ENCODE data around the gene FAM228B.
"Not testable (repeated sequence)": the region's sequence is repeated elsewhere in the genome, so short reads cannot be mapped to it uniquely, and the experiment has no call there.

FAM228B gene

GRCh38 chr2:24123195-24123921 lies at the start of gene FAM228B, which contains the start of gene PFN4:
TSS of gene FAM228B (plus strand) at chr2:24123469. CDS start at chr2:24124362, 893 bp downstream.
TSS of gene PFN4 (minus strand) at chr2:24123334. CDS start at chr2:24122535, 799 bp downstream.
- peak; percentile 21 to 35 for DNase-seq (ENCODE audit: low read depth in 2 of 2, low spot score in 1 of 2)

DNA sequence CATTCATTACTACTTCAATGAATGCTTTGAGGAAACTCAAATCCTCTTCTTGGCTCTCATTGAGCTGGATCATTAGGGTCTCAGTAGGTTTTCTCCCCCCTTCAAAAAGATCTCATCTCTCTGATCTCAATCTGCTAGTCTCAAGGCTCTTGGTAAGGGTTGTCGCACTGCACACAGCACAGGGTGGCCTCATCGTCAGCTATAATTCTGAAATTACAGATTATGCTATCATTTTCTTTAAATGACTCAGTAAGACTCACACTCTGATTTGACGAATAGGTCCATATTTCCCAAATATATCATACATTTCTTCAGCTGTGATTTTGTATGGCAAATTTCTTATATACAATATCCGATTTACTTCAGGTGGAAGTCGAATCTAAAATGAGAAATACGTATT lies 49.5 kb upstream of the FAM228B start:
- DNase-seq (ENCODE audit: low read depth in 2 of 2, low spot score in 1 of 2), result no peak

DNA sequence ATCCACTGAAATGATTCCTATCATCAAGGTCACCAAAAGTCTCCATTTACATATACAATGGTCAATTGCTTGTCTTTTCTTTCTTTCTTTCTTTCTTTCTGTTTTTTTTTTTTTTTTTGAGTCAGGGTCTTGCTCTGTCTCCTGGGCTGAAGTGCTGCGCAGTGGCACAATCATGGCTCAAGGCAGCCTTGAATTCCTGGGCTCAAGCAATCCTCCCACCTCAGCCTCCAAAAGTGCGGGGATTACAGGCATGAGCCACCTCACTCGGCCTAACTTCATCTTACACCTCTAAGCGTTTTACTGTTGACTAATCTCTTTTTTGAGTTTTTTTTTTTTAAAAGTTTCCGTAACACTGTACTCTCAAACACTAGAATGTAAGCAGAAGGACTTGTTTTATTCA lies 48.0 kb upstream of the FAM228B start:
- no peak for DNase-seq (ENCODE audit: low read depth in 2 of 2, low spot score in 1 of 2)

DNA sequence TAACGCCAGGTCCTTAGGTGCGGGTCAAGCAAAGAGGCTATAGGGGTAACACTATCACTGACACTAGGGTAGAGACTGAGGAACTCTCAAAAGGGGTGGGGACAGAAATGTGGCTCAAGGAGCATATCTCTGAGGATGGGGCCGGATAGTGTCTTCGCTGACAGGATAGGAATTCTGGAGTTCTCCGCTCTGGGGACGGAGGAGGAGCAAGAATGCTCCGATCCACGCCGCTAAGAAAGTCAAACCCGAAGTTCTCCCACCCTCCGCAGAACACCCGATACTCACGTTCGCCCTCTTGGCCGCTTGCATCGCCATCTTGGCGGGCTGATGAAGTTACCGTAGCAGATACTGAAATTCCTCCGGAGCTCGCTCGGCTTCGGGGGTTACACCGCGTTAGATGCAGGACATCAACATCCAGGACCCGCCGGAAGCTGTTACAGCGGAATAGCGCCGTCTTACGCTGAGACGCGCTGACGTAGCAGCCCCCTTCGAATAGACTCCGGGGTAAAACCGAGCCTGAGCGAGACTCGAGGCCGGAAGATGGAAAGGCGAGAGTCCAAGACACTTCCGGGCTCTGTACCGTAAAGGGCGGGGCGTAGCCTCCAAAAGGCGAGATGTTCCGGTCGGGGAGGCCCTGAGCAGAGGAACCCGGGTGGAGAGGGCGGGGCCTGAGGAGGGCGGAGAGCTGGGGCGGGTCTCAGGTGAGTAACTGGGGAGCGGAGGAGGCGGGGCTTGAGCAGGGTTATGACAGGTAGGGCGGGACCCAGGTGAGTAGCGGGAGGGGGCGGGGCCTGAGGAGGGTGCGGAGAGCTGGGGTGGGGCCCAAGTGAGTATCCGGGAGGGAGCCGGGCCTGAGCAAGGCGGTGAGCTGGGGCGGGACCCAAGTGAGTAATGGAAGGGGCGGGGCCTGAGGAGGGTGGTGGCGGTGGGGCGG lies 47.1 kb upstream of the FAM228B start, which contains the start of gene SF3B6:
TSS of gene SF3B6 (minus strand) at position 412 of the 934 bp plus-strand sequence. CDS start at position 315, 97 bp downstream.
- peak; percentile 97 to 99 for DNase-seq (ENCODE audit: low read depth in 2 of 2, low spot score in 1 of 2)

DNA sequence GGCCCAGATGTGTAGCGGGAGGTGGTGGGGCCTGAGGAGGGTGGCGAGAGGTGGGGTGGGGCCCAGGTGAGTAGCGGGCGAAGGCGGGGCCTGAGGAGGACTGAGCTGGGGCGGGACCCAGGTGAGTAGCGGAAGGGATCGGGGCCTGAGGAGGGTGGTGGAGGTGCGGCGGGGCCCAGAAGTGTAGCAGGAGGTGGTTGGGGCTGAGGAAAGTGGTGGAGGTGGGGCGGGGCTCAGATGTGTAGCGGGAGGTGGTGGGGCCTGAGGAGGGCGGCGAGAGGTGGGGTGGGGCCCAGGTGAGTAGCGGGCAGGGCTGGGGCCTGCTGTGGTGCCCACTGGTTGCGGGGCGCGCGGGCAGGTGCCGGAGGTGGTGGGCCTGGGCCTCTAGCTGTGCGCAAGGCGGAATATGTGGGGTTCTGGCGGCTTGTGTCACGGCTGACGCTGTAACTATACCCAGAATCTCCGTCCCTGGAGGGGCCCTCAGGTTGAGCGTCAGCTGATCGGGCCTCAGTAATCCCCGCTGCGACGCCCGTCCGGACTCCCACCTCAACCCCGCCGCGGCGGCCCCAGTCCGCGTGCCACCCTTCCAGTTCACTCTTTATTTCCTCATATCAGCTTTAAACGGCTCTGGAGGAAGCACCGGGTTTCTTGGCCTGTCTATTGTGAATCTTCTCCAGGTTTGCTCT lies 46.3 kb upstream of the FAM228B start:
- no peak for DNase-seq (ENCODE audit: low read depth in 2 of 2, low spot score in 1 of 2)

DNA sequence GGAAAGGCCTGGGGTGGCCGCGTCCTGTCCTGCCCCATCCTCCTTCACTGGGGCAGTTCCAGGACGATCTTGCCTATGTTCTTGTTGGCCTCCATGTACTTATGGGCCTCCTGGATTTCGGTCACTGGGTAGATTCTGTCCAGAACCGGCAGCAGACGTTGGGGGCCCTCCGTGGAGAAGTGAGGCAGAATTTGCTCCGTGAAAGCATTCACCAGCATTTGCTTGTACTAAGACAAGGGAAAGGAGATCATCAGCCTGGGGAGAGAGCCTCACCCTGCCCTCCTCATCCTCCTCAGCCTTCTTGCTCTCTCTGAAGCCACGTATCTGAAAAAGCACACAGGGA lies 45.8 kb upstream of the FAM228B start:
- DNase-seq (ENCODE audit: low read depth in 2 of 2, low spot score in 1 of 2), result no peak

DNA sequence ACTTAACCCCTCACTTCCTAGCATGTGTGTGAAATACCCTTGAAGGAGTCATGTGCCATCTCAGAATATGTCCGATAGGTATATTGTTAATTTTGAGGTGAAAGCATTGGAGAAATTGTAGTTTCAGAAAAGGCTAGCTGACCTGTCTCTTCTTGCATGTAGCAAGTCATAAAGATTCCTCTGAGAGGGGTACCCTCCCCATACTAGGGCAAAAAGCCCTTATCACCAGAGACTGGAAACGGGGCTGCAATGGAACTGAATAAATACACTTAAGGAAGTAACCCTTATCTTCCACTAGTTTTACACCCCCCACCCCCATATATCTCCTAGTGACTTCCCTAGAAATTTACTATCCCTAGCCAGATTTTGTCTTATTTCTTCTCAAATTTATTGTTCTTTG lies 45.4 kb upstream of the FAM228B start:
- no peak for DNase-seq (ENCODE audit: low read depth in 2 of 2, low spot score in 1 of 2)

DNA sequence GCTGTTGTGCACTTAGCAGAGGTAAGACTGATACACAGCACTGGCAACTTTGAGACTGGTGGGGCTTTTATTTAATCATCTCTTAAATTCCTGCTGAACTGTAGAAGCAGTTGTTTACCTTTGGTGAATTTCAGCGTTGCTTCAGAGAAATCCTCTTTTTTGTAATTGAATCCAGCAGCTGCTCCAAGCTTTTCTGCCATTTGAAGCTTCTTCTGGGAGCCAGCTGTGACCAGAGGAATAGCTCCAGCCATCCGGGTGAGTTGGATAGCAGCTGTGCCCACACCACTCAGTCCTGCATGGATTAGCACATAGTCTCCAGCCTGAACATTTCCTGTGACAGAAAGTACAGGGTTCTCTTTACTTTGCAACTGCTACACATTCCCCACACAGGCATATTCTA lies 42.6 kb upstream of the FAM228B start:
- DNase-seq (ENCODE audit: low read depth in 2 of 2, low spot score in 1 of 2), result no peak

DNA sequence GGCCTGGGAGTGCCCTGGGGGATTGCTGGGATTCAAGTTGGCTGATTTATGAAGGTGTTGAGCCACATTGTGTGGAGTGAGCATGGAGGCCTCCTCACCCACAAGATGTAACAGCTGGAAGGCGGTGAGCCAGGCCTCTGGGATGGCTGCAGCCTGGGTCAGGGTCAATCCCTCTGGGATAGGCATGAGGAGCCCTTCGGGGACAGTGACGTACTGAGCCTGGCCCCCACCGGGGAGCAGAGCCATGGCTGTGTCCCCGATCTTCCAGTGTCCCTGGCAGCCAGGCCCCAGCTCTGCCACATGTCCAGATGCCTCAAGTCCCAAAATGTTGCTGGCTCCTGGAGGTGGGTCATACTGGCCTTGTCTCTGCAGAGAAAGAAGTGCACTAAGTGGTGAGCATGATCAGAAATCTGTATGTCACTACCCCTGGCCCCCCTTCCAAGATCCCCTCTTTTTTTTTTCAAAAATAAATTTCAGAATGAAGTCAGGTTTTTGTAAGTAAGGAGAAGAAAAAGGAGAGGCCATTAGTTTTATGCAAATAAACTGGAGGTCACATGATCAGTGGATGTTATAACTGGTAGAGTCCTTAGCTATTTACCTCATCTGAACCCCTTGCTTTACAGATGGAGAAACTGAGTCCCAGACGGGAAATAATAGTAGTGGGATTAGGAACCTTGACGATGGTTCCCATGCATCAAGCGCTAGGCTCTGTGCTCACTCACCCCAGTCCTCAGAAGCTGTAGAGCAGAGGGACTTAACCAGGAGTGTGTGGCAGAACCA lies 40.3 kb upstream of the FAM228B start:
- no peak for DNase-seq (ENCODE audit: low read depth in 2 of 2, low spot score in 1 of 2)

GRCh38 chr2:24083567-24084385 lies 39.5 kb upstream of the FAM228B start:
- DNase-seq (ENCODE audit: low read depth in 2 of 2, low spot score in 1 of 2), result no peak

DNA sequence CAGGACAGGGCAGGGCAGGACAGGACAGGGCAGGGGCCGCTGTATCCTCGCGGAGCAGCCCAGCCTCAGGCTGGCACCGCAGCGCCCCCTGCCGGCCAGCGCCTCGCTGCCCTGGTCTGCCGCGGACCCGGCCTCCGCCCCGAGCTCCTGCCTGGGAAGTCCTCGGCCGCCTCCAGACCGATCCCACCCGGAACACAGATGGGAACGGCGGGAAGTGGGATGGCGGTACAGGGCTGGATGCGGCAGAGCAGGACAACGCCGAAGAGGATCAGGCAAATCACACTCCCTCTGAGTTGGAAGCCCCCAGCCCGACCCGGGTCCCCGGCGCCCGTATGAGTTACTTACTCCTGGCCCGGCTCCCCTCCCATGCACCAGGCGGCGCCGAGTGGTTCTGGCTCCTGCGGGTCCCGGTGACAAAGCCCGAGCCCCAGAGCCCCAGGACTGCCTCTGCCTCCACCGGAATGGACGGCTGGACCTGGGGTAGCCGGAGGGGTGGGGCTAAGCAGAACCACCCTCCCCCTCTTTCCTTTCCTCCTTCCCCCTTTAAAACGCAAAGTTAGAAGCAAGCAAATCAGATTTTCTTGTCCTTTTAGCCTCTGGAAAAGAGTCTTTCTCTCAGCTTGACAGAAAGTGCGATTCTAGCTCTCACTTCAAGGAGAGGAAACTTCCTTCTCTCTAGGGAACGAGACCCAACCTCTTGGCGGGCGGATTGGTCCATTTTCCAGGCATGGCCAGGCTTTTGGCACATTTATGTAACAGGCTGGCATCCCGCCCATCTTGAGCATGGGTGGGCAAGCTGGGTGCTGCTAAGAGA lies 38.7 kb upstream of the FAM228B start, which contains the start of gene TP53I3:
TSS of gene TP53I3 (minus strand) at position 449 of the 814 bp plus-strand sequence. CDS start 508 bp downstream, outside the sequence.
- peak; percentile 66 to 68 for DNase-seq (ENCODE audit: low read depth in 2 of 2, low spot score in 1 of 2)

GRCh38 chr2:24085200-24085489 lies 38.1 kb upstream of the FAM228B start:
- no peak for DNase-seq (ENCODE audit: low read depth in 2 of 2, low spot score in 1 of 2)

GRCh38 chr2:24086241-24086640 lies 37.0 kb upstream of the FAM228B start:
- DNase-seq (ENCODE audit: low read depth in 2 of 2, low spot score in 1 of 2), result no peak

DNA sequence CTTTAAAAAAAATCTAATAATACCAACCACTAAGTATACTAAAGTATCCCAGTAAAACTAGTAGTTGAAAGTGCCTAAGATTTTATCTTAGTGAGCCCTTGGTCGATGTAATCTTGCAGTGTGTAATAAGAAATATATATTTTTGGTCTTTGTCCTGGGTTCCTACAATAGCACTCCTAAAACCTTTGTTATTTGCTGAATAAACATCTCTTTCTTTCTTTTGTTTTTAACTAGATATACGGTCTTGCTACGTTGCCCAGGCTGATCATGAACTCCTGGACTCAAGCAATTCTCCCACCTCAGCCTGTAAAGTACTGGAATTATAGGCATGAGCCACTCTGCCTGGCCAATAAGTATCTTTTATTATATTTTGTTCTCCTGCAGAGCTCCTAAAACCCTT lies 36.2 kb upstream of the FAM228B start:
- DNase-seq (ENCODE audit: low read depth in 2 of 2, low spot score in 1 of 2), result no peak

DNA sequence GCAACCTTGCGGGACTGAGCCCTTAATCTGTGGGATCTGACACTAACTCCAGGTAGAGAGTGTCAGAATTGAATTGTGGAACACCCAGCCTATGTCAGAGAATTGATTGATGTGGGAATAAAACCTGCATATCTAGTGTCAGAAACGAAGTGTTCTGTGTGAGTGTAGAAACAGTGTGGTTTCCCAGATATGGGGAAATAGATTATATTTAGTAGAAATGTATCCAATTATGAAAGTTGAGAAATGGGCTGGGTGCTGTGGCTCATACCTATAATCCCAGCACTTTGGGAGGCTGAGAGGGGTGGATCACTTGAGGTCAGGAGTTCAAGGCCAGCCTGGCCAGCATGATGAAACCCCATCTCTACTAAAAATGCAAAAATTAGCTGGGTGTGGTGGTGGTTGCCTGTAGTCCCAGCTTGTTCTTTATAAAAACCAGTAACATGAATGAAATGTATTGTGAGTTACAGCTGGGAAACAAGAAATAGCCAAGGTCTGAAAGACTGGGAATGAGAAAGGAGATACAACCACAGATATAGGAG lies 34.4 kb upstream of the FAM228B start:
- no peak for DNase-seq (ENCODE audit: low read depth in 2 of 2, low spot score in 1 of 2)

GRCh38 chr2:24093270-24093669 lies 30.0 kb upstream of the FAM228B start:
- not testable (repeated sequence) for DNase-seq (ENCODE audit: low read depth in 2 of 2, low spot score in 1 of 2)

GRCh38 chr2:24095171-24095677 lies 28.0 kb upstream of the FAM228B start:
- DNase-seq (ENCODE audit: low read depth in 2 of 2, low spot score in 1 of 2), result not testable (repeated sequence)

GRCh38 chr2:24100732-24101131 lies 22.5 kb upstream of the FAM228B start:
- not testable (repeated sequence) for DNase-seq (ENCODE audit: low read depth in 2 of 2, low spot score in 1 of 2)

- DNase-seq (ENCODE audit: low read depth in 2 of 2, low spot score in 1 of 2), result no peak
Measured at GRCh38 chr2:24101992-24102391, 21.3 kb upstream of the FAM228B start.

All from stimulated activated CD8-positive, alpha-beta memory T cell treated with anti-CD3 and anti-CD28 coated beads, Interleukin-4, amount 100 ng/mL, for 1 hour (primary cell).